HG03280 (cell line): ENCODE results near the gene CCM2.
"Not testable (repeated sequence)": the region's sequence is repeated elsewhere in the genome, so short reads cannot be mapped to it uniquely, and the experiment has no call there.

Source experiments
- ATAC-seq: cut with Tn5 transposase; IDR thresholded peaks from one replicate; pipeline ENCODE4 v1.9.1; 2021; ENCODE audit warnings: mild to moderate bottlenecking, moderate library complexity; ENCODE audit not compliant: unreplicated experiment

CCM2 gene

GRCh38 chr7:45098983-45099839, 99.2 kb downstream of the CCM2 start:
- no peak for ATAC-seq

GRCh38 chr7:45099891-45100760, 100.1 kb downstream of the CCM2 start:
- ATAC-seq, result no peak

- ATAC-seq, result no peak
Measured at GRCh38 chr7:45100761-45101480, 100.9 kb downstream of the CCM2 start.

GRCh38 chr7:45101748-45102147, 101.7 kb downstream of the CCM2 start:
- ATAC-seq, result no peak

GRCh38 chr7:45102785-45103712, 103.0 kb downstream of the CCM2 start:
- no peak for ATAC-seq

GRCh38 chr7:45103958-45104843, 104.2 kb downstream of the CCM2 start:
- ATAC-seq, result no peak

- no peak for ATAC-seq
Measured at GRCh38 chr7:45104844-45105587, 105.0 kb downstream of the CCM2 start.

- no peak for ATAC-seq
Measured at GRCh38 chr7:45105588-45106188, 105.7 kb downstream of the CCM2 start.

- no peak for ATAC-seq
Measured at GRCh38 chr7:45106820-45107219, 106.8 kb downstream of the CCM2 start.

GRCh38 chr7:45107356-45107755, 107.4 kb downstream of the CCM2 start:
- ATAC-seq, result no peak

GRCh38 chr7:45108863-45109262, 108.9 kb downstream of the CCM2 start:
- ATAC-seq, result no peak

GRCh38 chr7:45111298-45112223, 111.6 kb downstream of the CCM2 start, which contains the start of gene TBRG4:
TSS of gene TBRG4 (minus strand) at chr7:45111697. CDS start at chr7:45109237, 2,460 bp downstream.
- peak; percentile 94 for ATAC-seq

- no peak for ATAC-seq
Measured at GRCh38 chr7:45112648-45113047, 112.6 kb downstream of the CCM2 start.

GRCh38 chr7:45114257-45114656, 114.3 kb downstream of the CCM2 start:
- not testable (repeated sequence) for ATAC-seq

- ATAC-seq, result no peak
Measured at GRCh38 chr7:45114926-45115325, 114.9 kb downstream of the CCM2 start.

- no peak for ATAC-seq
Measured at GRCh38 chr7:45116048-45116447, 116.0 kb downstream of the CCM2 start.

GRCh38 chr7:45117582-45117981, 117.6 kb downstream of the CCM2 start:
- no peak for ATAC-seq
